ENCODE data around the gene CCDC88C.
A peak's percentile ranks its signal among the peaks of the same experiment; 100 is the strongest.
"Not testable (repeated sequence)": the region's sequence is repeated elsewhere in the genome, so short reads cannot be mapped to it uniquely, and the experiment has no call there.

The CCDC88C gene

GRCh38 chr14:91244501-91244901, 173.1 kb downstream of the CCDC88C start, which contains the start of gene GPR68:
Gene GPR68, minus strand, starts transcription at chr14:91244704. Its CDS starts 9,654 bp downstream, at chr14:91235050.
- no peak for DNase-seq (ENCODE audit: low read depth)

- DNase-seq (ENCODE audit: low read depth): no peak
These were observed 174.5 kb downstream of the CCDC88C start for GRCh38 chr14:91243074-91243471.

GRCh38 chr14:91242635-91243034, 175.0 kb downstream of the CCDC88C start:
- no peak for DNase-seq (ENCODE audit: low read depth)

- no peak for DNase-seq (ENCODE audit: low read depth)
These were observed 175.8 kb downstream of the CCDC88C start for GRCh38 chr14:91241863-91242262.

- no peak for DNase-seq (ENCODE audit: low read depth)
These were observed 179.0 kb downstream of the CCDC88C start for GRCh38 chr14:91238661-91239060.

GRCh38 chr14:91238085-91238484, 179.5 kb downstream of the CCDC88C start:
- no peak for DNase-seq (ENCODE audit: low read depth)

GRCh38 chr14:91237219-91237618, 180.4 kb downstream of the CCDC88C start:
- no peak for DNase-seq (ENCODE audit: low read depth)

GRCh38 chr14:91235841-91236240, 181.8 kb downstream of the CCDC88C start:
- no peak for DNase-seq (ENCODE audit: low read depth)

GRCh38 chr14:91234791-91235114, 182.9 kb downstream of the CCDC88C start:
- no peak for DNase-seq (ENCODE audit: low read depth)

- DNase-seq (ENCODE audit: low read depth): no peak
These were observed 183.5 kb downstream of the CCDC88C start for GRCh38 chr14:91233936-91234790.

- DNase-seq (ENCODE audit: low read depth): no peak
These were observed 185.0 kb downstream of the CCDC88C start for GRCh38 chr14:91232603-91233002.

GRCh38 chr14:91232052-91232451, 185.6 kb downstream of the CCDC88C start:
- no peak for DNase-seq (ENCODE audit: low read depth)

GRCh38 chr14:91231446-91231845, 186.2 kb downstream of the CCDC88C start:
- DNase-seq (ENCODE audit: low read depth): no peak

GRCh38 chr14:91230397-91231035, 187.1 kb downstream of the CCDC88C start:
- no peak for DNase-seq (ENCODE audit: low read depth)

GRCh38 chr14:91229743-91230200, 187.8 kb downstream of the CCDC88C start:
- peak; percentile 50 for DNase-seq (ENCODE audit: low read depth)

GRCh38 chr14:91229005-91229382, 188.6 kb downstream of the CCDC88C start:
- DNase-seq (ENCODE audit: low read depth): no peak

- peak; percentile 83 for DNase-seq (ENCODE audit: low read depth)
These were observed 189.3 kb downstream of the CCDC88C start for GRCh38 chr14:91228112-91229004.

- peak; percentile 16 for DNase-seq (ENCODE audit: low read depth)
These were observed 190.4 kb downstream of the CCDC88C start for GRCh38 chr14:91227183-91227628.

GRCh38 chr14:91226360-91226759, 191.3 kb downstream of the CCDC88C start:
- DNase-seq (ENCODE audit: low read depth): not testable (repeated sequence)

- no peak for DNase-seq (ENCODE audit: low read depth)
These were observed 192.6 kb downstream of the CCDC88C start for GRCh38 chr14:91225025-91225424.

- DNase-seq (ENCODE audit: low read depth): no peak
These were observed 194.4 kb downstream of the CCDC88C start for GRCh38 chr14:91223028-91223783.
